Measurements from ENCODE around the gene IL17RC.

The IL17RC gene

DNA sequence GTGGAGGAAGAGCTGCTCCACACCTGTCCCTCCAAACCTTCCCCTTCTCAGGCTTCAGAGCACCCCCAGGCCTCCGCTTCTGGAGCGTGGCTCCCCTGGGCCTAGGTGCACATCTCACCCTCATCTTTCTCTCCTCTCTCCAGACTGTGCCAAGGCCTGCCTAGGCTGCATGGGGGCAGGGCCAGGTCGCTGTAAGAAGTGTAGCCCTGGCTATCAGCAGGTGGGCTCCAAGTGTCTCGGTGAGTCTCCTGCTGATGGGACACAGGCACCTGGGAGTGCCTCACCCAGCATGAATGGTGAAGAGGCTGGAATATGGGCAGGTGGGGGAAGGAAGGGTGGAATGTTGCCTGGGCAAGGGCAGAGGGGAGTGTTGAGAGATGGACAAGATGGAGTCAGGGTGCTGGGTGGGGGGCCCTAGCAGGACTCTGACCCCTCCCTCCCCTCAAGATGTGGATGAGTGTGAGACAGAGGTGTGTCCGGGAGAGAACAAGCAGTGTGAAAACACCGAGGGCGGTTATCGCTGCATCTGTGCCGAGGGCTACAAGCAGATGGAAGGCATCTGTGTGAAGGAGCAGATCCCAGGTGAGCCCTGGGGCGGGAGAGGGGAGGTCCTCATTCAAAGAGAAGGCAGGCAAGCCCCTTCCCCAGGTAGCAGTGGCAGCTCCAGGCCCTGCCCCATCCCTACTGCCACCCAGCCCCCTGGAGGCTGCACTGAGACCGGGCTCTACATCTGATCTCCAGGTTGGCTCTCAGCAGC lies 26.2 kb downstream of the IL17RC start:
- no peaks in the 10 kb centered on the region for H3F3A ChIP-seq (ENCODE audit: low read depth)
- H3K4me1 ChIP-seq (ENCODE audit: insufficient read depth, low read length, poor library complexity, severe bottlenecking) = no peaks in the 10 kb centered on the region
- H4K20me1 ChIP-seq (ENCODE audit: insufficient read depth, low read length, poor library complexity, severe bottlenecking) = no peaks in the 10 kb centered on the region
- no peaks in the 10 kb centered on the region for H3K27me3 ChIP-seq (ENCODE audit: insufficient read depth, low read length, poor library complexity, severe bottlenecking)
- no peaks in the 10 kb centered on the region for H3K9me3 ChIP-seq (ENCODE audit: insufficient read depth, low read depth, low read length)
- H3K4me3 ChIP-seq (ENCODE audit: low read length, poor library complexity, severe bottlenecking) = no peak overlapping the region
- no peaks in the 10 kb centered on the region for H3K9me2 ChIP-seq (replicated peaks; ENCODE audit: low read depth, low read length)
- peaks cover under 1% of the 10 kb centered on the region; the same call in 1 of the 2 replicates for H3K79me2 ChIP-seq (ENCODE audit: insufficient read depth, low read length)
- H3K36me3 ChIP-seq (ENCODE audit: insufficient read depth, low read length) = peaks cover 10% of the 10 kb centered on the region; the same call in 1 of the 2 replicates
- TF ChIP-seq, protein P1, sequence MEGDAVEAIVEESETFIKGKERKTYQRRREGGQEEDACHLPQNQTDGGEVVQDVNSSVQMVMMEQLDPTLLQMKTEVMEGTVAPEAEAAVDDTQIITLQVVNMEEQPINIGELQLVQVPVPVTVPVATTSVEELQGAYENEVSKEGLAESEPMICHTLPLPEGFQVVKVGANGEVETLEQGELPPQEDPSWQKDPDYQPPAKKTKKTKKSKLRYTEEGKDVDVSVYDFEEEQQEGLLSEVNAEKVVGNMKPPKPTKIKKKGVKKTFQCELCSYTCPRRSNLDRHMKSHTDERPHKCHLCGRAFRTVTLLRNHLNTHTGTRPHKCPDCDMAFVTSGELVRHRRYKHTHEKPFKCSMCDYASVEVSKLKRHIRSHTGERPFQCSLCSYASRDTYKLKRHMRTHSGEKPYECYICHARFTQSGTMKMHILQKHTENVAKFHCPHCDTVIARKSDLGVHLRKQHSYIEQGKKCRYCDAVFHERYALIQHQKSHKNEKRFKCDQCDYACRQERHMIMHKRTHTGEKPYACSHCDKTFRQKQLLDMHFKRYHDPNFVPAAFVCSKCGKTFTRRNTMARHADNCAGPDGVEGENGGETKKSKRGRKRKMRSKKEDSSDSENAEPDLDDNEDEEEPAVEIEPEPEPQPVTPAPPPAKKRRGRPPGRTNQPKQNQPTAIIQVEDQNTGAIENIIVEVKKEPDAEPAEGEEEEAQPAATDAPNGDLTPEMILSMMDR (conservative IDR thresholded peaks at IDR 0.05; ENCODE audit: low read length) = no peak
- TF ChIP-seq EZH2phosphoT487 (IDR thresholded peaks at IDR 0.05; ENCODE audit: borderline replicate concordance) = no peak
- H2AFZ ChIP-seq (ENCODE audit: low read length) = no peak overlapping the region
- H3K4me2 ChIP-seq (ENCODE audit: low read depth, low read length, poor library complexity, severe bottlenecking) = no peak overlapping the region
- H3K9ac ChIP-seq (ENCODE audit: low read depth, low read length, poor library complexity, severe bottlenecking) = no peak overlapping the region

DNA sequence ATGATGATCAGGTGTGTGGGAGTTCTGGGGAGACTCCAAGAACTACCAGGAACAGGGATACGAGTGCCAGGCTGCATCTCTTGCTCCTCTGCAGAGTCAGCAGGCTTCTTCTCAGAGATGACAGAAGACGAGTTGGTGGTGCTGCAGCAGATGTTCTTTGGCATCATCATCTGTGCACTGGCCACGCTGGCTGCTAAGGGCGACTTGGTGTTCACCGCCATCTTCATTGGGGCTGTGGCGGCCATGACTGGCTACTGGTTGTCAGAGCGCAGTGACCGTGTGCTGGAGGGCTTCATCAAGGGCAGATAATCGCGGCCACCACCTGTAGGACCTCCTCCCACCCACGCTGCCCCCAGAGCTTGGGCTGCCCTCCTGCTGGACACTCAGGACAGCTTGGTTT lies 27.4 kb downstream of the IL17RC start:
- TF ChIP-seq EZH2phosphoT487 (IDR thresholded peaks at IDR 0.05; ENCODE audit: borderline replicate concordance) = no peak
- TF ChIP-seq, protein P1 (conservative IDR thresholded peaks at IDR 0.05; ENCODE audit: low read length) = no peak
- Histone ChIP-seq H3K36me3 (ENCODE audit: insufficient read depth, low read length) (peaks cover 10% of the 10 kb centered on the region; the same call in 1 of the 2 replicates), H3K4me1 (ENCODE audit: insufficient read depth, low read length, poor library complexity, severe bottlenecking) (no peaks in the 10 kb centered on the region), H3K9me2 (replicated peaks; ENCODE audit: low read depth, low read length) (no peaks in the 10 kb centered on the region), H3F3A (ENCODE audit: low read depth) (no peaks in the 10 kb centered on the region), H3K4me2 (ENCODE audit: low read depth, low read length, poor library complexity, severe bottlenecking) (no peak overlapping the region), H2AFZ (ENCODE audit: low read length) (no peak overlapping the region), H4K20me1 (ENCODE audit: insufficient read depth, low read length, poor library complexity, severe bottlenecking) (no peaks in the 10 kb centered on the region), H3K9ac (ENCODE audit: low read depth, low read length, poor library complexity, severe bottlenecking) (no peak overlapping the region), H3K27me3 (ENCODE audit: insufficient read depth, low read length, poor library complexity, severe bottlenecking) (no peaks in the 10 kb centered on the region), H3K79me2 (ENCODE audit: insufficient read depth, low read length) (no peaks in the 10 kb centered on the region), H3K9me3 (ENCODE audit: insufficient read depth, low read depth, low read length) (no peaks in the 10 kb centered on the region), H3K4me3 (ENCODE audit: low read length, poor library complexity, severe bottlenecking) (no peak overlapping the region)

DNA sequence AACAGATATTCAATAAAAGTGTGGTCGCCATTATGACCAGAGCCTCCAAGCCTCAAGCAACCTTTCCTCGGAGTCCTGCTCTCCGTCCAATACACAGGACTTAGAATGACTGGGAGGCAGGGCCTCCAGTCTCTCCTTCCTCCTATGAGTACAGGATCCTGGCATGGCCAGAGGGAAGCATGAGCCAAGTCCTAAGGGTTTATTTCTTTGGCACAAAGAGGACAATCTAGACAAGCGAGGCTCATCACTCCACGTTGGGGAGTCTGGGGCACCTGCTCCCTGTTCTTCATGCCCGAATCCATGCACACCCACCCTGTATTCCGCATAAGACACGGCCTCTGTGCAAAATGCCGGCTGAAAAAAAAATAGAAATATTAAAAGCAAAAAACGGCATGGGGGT lies 28.5 kb downstream of the IL17RC start:
- no peaks in the 10 kb centered on the region for H3K27me3 ChIP-seq (ENCODE audit: insufficient read depth, low read length, poor library complexity, severe bottlenecking)
- H3F3A ChIP-seq (ENCODE audit: low read depth) = no peaks in the 10 kb centered on the region
- no peaks in the 10 kb centered on the region for H3K9me3 ChIP-seq (ENCODE audit: insufficient read depth, low read depth, low read length)
- no peaks in the 10 kb centered on the region for H3K79me2 ChIP-seq (ENCODE audit: insufficient read depth, low read length)
- no peak overlapping the region for H3K4me3 ChIP-seq (ENCODE audit: low read length, poor library complexity, severe bottlenecking)
- H3K9me2 ChIP-seq (replicated peaks; ENCODE audit: low read depth, low read length) = no peaks in the 10 kb centered on the region
- no peaks in the 10 kb centered on the region for H4K20me1 ChIP-seq (ENCODE audit: insufficient read depth, low read length, poor library complexity, severe bottlenecking)
- H3K4me2 ChIP-seq (ENCODE audit: low read depth, low read length, poor library complexity, severe bottlenecking) = no peak overlapping the region
- H3K9ac ChIP-seq (ENCODE audit: low read depth, low read length, poor library complexity, severe bottlenecking) = no peak overlapping the region
- H3K36me3 ChIP-seq (ENCODE audit: insufficient read depth, low read length) = peaks cover 10% of the 10 kb centered on the region; the same call in 1 of the 2 replicates
- no peaks in the 10 kb centered on the region for H3K4me1 ChIP-seq (ENCODE audit: insufficient read depth, low read length, poor library complexity, severe bottlenecking)
- no peak overlapping the region for H2AFZ ChIP-seq (ENCODE audit: low read length)
- TF ChIP-seq EZH2phosphoT487 (IDR thresholded peaks at IDR 0.05; ENCODE audit: borderline replicate concordance) = no peak
- TF ChIP-seq, protein P1 (conservative IDR thresholded peaks at IDR 0.05; ENCODE audit: low read length) = no peak

All from Loucy (cell line).